LoVo (cell line): ENCODE measurements around the gene MCCC1.
"Not testable (repeated sequence)": the region's sequence is repeated elsewhere in the genome, so short reads cannot be mapped to it uniquely, and the experiment has no call there.

ENCODE experiments used
- DNase-seq: peaks from one replicate; pipeline ENCODE4 v3.0.0-alpha.2; 2016; ENCODE audit warnings: low spot score

MCCC1 gene

GRCh38 chr3:183046883-183047282 is 52.4 kb downstream of the MCCC1 start:
- no peak for DNase-seq

GRCh38 chr3:183044547-183045229 is 54.6 kb downstream of the MCCC1 start:
- no peak for DNase-seq

- no peak for DNase-seq
These were observed 60.5 kb downstream of the MCCC1 start for GRCh38 chr3:183038757-183039156.

- no peak for DNase-seq
These were observed 61.1 kb downstream of the MCCC1 start for GRCh38 chr3:183038221-183038620.

GRCh38 chr3:183033746-183034145 is 65.5 kb downstream of the MCCC1 start:
- DNase-seq = no peak

- DNase-seq = no peak
These were observed 66.3 kb downstream of the MCCC1 start for GRCh38 chr3:183032880-183033555.

GRCh38 chr3:183031826-183032225 is 67.5 kb downstream of the MCCC1 start:
- DNase-seq = no peak

GRCh38 chr3:183028416-183028815 is 70.9 kb downstream of the MCCC1 start:
- DNase-seq = no peak

GRCh38 chr3:183027276-183027675 is 72.0 kb downstream of the MCCC1 start:
- no peak for DNase-seq

GRCh38 chr3:183022936-183023516 is 76.3 kb downstream of the MCCC1 start:
- DNase-seq = no peak

GRCh38 chr3:183018421-183019192 is 80.7 kb downstream of the MCCC1 start:
- no peak for DNase-seq

- DNase-seq = no peak
These were observed 84.1 kb downstream of the MCCC1 start for GRCh38 chr3:183015185-183015584.

- no peak for DNase-seq
These were observed 85.4 kb downstream of the MCCC1 start for GRCh38 chr3:183013856-183014255.

GRCh38 chr3:183013074-183013473 is 86.2 kb downstream of the MCCC1 start:
- no peak for DNase-seq

GRCh38 chr3:183008800-183009199 is 90.5 kb downstream of the MCCC1 start:
- DNase-seq = no peak

GRCh38 chr3:183008303-183008702 is 91.0 kb downstream of the MCCC1 start:
- no peak for DNase-seq

- no peak for DNase-seq
These were observed 92.8 kb downstream of the MCCC1 start for GRCh38 chr3:183006396-183007002.

GRCh38 chr3:182999767-183000166 is 99.5 kb downstream of the MCCC1 start:
- DNase-seq = no peak

- DNase-seq = not testable (repeated sequence)
These were observed 105.7 kb downstream of the MCCC1 start for GRCh38 chr3:182993486-182994201.

- no peak for DNase-seq
These were observed 109.7 kb downstream of the MCCC1 start for GRCh38 chr3:182989566-182989965.

- no peak for DNase-seq
These were observed 113.3 kb downstream of the MCCC1 start for GRCh38 chr3:182986021-182986420.

GRCh38 chr3:182983876-182984275 is 115.4 kb downstream of the MCCC1 start:
- DNase-seq = no peak
